ENCODE data around the gene PSMB9.
"Not testable (repeated sequence)": the region's sequence is repeated elsewhere in the genome, so short reads cannot be mapped to it uniquely, and the experiment has no call there.

Gene PSMB9

DNA sequence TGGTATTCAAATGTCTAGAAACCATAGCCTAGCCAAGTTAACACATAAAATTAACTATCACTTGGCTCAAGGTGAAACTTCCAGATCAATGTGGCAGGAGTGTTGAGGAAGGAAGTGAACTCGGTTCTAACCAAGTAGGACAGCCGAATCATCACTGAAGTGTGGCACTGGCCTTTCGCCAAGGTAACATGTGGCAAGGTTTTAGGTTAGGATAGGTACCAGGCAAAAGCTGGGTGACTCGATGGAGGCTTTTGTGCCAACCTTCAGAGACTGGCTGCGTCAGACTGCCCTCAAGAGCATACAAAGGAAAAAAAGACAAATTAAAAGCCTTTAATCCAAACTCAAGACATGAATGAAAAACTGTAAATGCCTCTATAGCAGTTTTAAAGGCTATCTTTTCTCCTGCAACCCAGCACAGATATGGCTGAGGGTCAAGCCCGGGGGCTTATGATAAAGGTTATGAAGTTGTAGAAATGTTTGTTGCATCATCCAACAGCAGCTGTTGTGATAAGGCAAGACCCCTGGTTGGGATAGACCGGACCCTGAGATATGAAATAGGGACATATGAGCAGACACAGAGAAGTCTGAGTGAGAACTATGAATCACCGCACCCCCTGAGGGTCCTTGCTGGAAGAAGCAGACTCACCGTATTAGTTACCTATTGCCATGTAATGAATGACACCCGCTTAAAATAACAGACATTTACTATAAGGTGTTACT is 11.9 kb downstream of the PSMB9 start:
- no peak for TF ChIP-seq CTCF (IDR thresholded peaks at IDR 0.05)
- TF ChIP-seq ZFX (IDR thresholded peaks at IDR 0.05; ENCODE audit: borderline replicate concordance), result no peak

DNA sequence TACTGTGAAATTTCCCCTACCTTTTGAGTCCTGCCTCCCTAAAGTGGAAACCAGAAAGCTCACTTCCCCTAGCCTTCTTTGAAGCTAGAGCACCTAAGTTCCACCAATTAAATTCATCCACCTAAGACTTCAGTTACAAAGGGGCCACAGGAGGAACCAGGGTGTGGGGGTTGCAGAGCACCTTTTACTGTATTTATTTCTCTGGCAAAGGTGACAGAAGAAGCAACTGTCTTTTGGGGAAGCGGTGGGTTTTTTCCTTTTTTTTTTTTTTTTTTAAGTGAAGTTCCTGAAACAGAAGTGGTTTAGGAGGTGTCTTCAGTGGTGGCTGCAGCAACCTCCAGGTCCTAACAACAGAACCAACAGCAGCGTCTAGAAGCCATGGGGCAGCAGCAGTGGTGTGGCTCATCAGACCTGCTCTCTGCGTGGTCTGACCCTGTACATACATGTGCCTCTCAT is 13.1 kb downstream of the PSMB9 start:
- no peak for TF ChIP-seq ZFX (IDR thresholded peaks at IDR 0.05; ENCODE audit: borderline replicate concordance)
- no peak for TF ChIP-seq CTCF (IDR thresholded peaks at IDR 0.05)
- no peak overlapping the region for H3K27ac ChIP-seq

More for the DNA sequence above, 11.9 kb downstream of the PSMB9 start:
- H3K27ac ChIP-seq, result no peak overlapping the region

DNA sequence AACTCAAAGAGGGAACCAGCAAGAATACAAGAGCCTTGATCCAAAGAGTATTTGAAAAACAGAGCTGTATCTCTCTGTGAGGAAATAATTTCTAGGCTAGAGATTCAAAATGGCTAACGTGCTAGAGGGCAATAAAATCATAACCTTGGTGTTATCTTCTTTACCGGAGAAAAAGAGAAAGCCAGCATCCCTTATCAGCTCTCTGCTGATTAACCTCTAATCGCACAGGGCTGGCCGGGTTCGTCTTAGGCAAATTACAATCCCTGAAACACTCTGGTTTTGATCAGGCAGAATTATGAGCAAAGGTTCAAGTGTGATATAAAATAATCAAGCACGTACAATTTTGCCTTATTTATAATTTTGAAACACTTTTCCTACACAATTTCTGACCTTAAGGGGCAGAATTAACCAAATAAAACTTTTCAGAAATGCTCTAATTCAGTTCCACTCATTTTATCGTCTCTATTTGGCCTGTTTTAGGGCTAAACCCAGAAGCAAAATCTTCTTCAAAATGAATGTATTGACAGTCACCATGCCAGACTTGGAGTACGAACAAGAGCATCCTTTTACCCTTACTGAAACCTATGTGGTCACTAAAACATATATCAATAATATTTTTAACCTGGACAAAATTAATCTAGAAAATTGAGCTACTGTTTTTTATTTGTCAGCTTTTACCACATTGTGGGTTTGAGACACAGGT is 13.7 kb downstream of the PSMB9 start:
- no peak overlapping the region for H3K27ac ChIP-seq
- no peak for TF ChIP-seq ZFX (IDR thresholded peaks at IDR 0.05; ENCODE audit: borderline replicate concordance)
- no peak for TF ChIP-seq CTCF (IDR thresholded peaks at IDR 0.05)

- H3K27ac ChIP-seq, result no peak overlapping the region
- TF ChIP-seq CTCF (IDR thresholded peaks at IDR 0.05) (peak; percentile 87), ZFX (IDR thresholded peaks at IDR 0.05; ENCODE audit: borderline replicate concordance) (no peak)
These were observed 14.3 kb downstream of the PSMB9 start for GRCh38 chr6:32868257-32868788.

DNA sequence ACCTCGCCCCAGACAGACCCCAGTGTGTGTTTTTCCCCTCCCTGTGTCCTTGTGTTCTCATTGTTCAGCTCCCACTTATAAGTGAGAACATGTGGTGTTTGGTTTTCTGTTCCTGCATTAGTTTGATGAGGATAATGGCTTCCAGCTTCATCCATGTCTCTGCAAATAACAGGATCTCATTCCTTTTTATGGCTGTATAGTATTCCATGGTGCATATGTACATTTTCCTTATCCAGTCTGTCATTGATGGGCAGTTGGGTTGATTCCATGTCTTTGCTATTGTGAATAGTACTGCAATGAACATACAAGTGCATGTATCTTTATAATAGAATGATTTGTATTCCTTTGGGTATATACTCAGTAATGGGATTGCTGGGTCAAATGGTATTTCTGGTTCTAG is 20.0 kb downstream of the PSMB9 start:
- not testable (repeated sequence) for H3K27ac ChIP-seq

DNA sequence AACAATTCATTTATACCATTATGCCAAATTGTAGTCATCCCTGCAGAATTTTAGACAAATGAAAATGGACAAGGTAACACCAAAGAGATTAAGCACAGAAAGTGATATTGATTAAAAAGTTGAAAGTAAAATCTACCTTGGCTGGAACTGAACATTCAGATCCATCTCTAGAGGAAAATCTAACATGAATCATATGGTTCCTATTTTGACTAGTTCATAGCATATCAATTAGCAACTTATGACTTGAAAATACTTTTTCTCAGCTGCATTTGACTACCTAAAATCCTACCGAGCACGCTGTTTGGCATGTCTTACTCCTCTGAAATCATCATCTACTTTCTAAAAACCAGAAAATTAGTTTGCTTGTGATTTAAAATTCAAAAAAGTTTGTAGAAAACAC is 22.6 kb downstream of the PSMB9 start:
- TF ChIP-seq ZFX (IDR thresholded peaks at IDR 0.05; ENCODE audit: borderline replicate concordance) (no peak), CTCF (IDR thresholded peaks at IDR 0.05) (no peak)

GRCh38 chr6:32879691-32880090 is 25.7 kb downstream of the PSMB9 start:
- H3K27ac ChIP-seq, result no peak overlapping the region
- no peak for TF ChIP-seq CTCF (IDR thresholded peaks at IDR 0.05)
- TF ChIP-seq ZFX (IDR thresholded peaks at IDR 0.05; ENCODE audit: borderline replicate concordance), result no peak

More for the DNA sequence above, 22.6 kb downstream of the PSMB9 start:
- H3K27ac ChIP-seq, result no peak overlapping the region

DNA sequence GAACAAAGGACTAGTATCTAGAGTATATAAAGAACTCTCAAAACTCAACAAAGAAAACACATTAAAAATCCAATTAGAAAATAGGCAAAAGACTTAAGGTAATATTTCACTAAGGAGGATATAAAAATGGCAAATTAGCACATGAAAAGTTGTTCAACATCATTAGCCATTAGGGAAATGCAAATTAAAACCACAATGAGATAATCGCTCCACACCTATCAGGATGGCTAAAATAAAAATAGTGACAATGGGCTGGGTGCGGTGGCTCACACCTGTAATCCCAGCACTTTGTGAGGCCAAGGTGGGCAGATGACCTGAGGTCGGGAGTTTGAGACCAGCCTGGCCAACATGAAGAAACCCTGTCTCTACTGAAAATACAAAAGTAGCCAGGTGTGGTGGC is 27.0 kb downstream of the PSMB9 start:
- H3K27ac ChIP-seq, result not testable (repeated sequence)
